HCT116 (cell line): Measurements from ENCODE around the gene BICRAL.

ENCODE experiments used
- CTCF ChIP-seq, 3 experiments: fragments of 200-600 bp in 1 of 3; sonication (generic) in 1 of 3; IDR thresholded peaks in 2 of 3; conservative IDR thresholded peaks in 1 of 3; 2 replicates each; pipeline ENCODE4 v1.5.1; 2012 to 2017; ENCODE audit warnings: low read depth in 2 of 3, low read length in 2 of 3, antibody characterized with exemption in 1 of 3, borderline replicate concordance in 1 of 3, control low read depth in 1 of 3, mild to moderate bottlenecking in 1 of 3, mixed read lengths in 1 of 3, mixed run types in 1 of 3, moderate library complexity in 1 of 3; ENCODE audit not compliant: insufficient read depth in 1 of 3
- ELF1 ChIP-seq: IDR thresholded peaks from 2 replicates; pipeline ENCODE4 v1.6.1; 2012; ENCODE audit warnings: low read depth, borderline replicate concordance
- EZH2 ChIP-seq: fragments of 200-600 bp; sonication (generic); IDR thresholded peaks from 2 replicates; pipeline ENCODE4 v1.6.1; 2017; ENCODE audit warnings: antibody characterized with exemption, mixed run types
- POLR2A ChIP-seq: IDR thresholded peaks from 2 replicates; pipeline ENCODE4 v1.7.0; 2011; ENCODE audit warnings: borderline replicate concordance; ENCODE audit not compliant: insufficient read depth, insufficient read length; ENCODE audit errors: extremely low read depth
- TCF7L2 ChIP-seq: IDR thresholded peaks from 2 replicates; pipeline ENCODE4 v1.7.0; 2011; ENCODE audit warnings: borderline replicate concordance, inconsistent platforms; ENCODE audit not compliant: insufficient read depth, insufficient read length; ENCODE audit errors: extremely low read depth

DNA sequence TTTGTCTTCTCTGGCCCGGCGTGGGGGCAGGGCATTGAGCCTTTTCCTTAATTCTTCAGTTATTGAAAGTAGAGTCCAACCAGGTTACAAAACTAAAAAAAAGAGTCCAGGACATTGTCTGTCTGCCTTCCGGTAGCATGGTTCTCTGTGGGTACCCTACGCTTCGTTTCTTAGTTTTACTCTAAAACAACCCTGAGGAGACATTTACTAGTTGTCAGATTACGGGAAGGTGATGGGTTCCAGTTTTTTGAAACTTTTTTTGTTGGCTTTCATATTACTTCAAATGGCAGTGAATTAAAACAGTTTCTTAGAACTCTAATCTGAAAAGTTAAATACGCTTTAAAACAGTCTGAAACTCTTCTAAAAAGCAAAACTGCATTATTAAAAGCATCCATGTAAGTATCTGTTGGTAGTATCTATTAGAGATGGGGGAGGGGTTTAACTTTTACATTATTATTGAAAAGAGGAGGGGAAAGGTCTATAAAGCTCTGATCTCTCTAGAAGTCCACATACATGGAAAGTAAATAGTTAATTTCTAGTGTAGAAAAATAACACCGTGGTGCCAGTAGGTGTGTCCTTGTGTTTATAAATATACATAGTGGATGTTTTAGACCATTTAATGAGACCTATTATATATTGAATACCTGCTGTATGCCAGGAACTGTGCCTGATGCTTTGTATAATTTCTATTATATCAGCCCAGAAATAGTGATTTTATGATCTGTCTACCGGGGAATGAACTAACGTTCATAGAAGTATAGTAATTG is 2.2 kb downstream of the BICRAL start:
- TF ChIP-seq POLR2A, result no peak
- TF ChIP-seq EZH2, result no peak
- no peak for TF ChIP-seq ELF1
- TF ChIP-seq TCF7L2, result no peak
- TF ChIP-seq CTCF (IDR thresholded peaks at IDR 0.05 in 2 of 3, conservative IDR thresholded peaks at IDR 0.05 in 1 of 3; ENCODE audit: borderline replicate concordance in 1 of 3, insufficient read depth in 1 of 3, low read depth in 2 of 3, low read length in 2 of 3), result no peak
